ENCODE data around the gene DDX10. TPM values are rescaled to one million over a fixed set of nuclear protein-coding genes. Genes with fewer than 3 reads are reported as not detected.

Gene DDX10
- polyA plus RNA-seq, 1 experiment: 11.0 TPM

GRCh38 chr11:108916290-108916689, 251.4 kb downstream of the DDX10 start:
- no peak for DNase-seq (ENCODE audit: low read depth)

GRCh38 chr11:108916935-108917334, 252.1 kb downstream of the DDX10 start:
- POLR2A ChIA-PET: no interaction called here
- DNase-seq (ENCODE audit: low read depth): no peak
- no peak for TF ChIP-seq CTCF (IDR thresholded peaks at IDR 0.05; ENCODE audit: insufficient read depth, low read depth, low read length)
- no peak overlapping the region for H3K4me3 ChIP-seq (ENCODE audit: low read depth, low read length)
- H3K27me3 ChIP-seq (ENCODE audit: control insufficient read depth, insufficient read depth, low read length): no peaks in the 10 kb centered on the region
- CTCF ChIA-PET: no interaction called here
- no peaks in the 10 kb centered on the region for H3K36me3 ChIP-seq (ENCODE audit: control insufficient read depth, insufficient read depth, low read length)

More at GRCh38 chr11:108916290-108916689, 251.4 kb downstream of the DDX10 start:
- TF ChIP-seq CTCF (IDR thresholded peaks at IDR 0.05; ENCODE audit: insufficient read depth, low read depth, low read length): no peak
- Histone ChIP-seq H3K4me3 (ENCODE audit: low read depth, low read length) (no peak overlapping the region), H3K36me3 (ENCODE audit: control insufficient read depth, insufficient read depth, low read length) (no peaks in the 10 kb centered on the region), H3K27me3 (ENCODE audit: control insufficient read depth, insufficient read depth, low read length) (no peaks in the 10 kb centered on the region)
- POLR2A ChIA-PET: no interaction called here
- CTCF ChIA-PET: interaction anchor here (0.5 to 1.3 kb wide), 2 partner anchors 23 to 58 kb away, joined by 3 read pairs; no protein-coding TSS in a partner anchor

GRCh38 chr11:108921211-108921610, 256.3 kb downstream of the DDX10 start:
- H3K36me3 ChIP-seq (ENCODE audit: control insufficient read depth, insufficient read depth, low read length): no peaks in the 10 kb centered on the region
- no peak overlapping the region for H3K4me3 ChIP-seq (ENCODE audit: low read depth, low read length)
- POLR2A ChIA-PET: no interaction called here
- H3K27me3 ChIP-seq (ENCODE audit: control insufficient read depth, insufficient read depth, low read length): no peaks in the 10 kb centered on the region
- no peak for TF ChIP-seq CTCF (IDR thresholded peaks at IDR 0.05; ENCODE audit: insufficient read depth, low read depth, low read length)
- CTCF ChIA-PET: no interaction called here
- DNase-seq (ENCODE audit: low read depth): no peak

GRCh38 chr11:108922241-108922640, 257.4 kb downstream of the DDX10 start:
- CTCF ChIA-PET: interaction anchor here (1.9 kb wide), 1 partner anchor 10 kb away, joined by 5 read pairs; no protein-coding TSS in a partner anchor
- no peaks in the 10 kb centered on the region for H3K27me3 ChIP-seq (ENCODE audit: control insufficient read depth, insufficient read depth, low read length)
- POLR2A ChIA-PET: no interaction called here
- no peak for TF ChIP-seq CTCF (IDR thresholded peaks at IDR 0.05; ENCODE audit: insufficient read depth, low read depth, low read length)
- H3K4me3 ChIP-seq (ENCODE audit: low read depth, low read length): no peak overlapping the region
- H3K36me3 ChIP-seq (ENCODE audit: control insufficient read depth, insufficient read depth, low read length): no peaks in the 10 kb centered on the region
- DNase-seq (ENCODE audit: low read depth): no peak

GRCh38 chr11:108923413-108923812, 258.5 kb downstream of the DDX10 start:
- POLR2A ChIA-PET: no interaction called here

More at GRCh38 chr11:108923413-108923812, 258.5 kb downstream of the DDX10 start:
- no peak overlapping the region for H3K4me3 ChIP-seq (ENCODE audit: low read depth, low read length)
- no peak for DNase-seq (ENCODE audit: low read depth)
- CTCF ChIA-PET: interaction anchor here (1.9 kb wide), 1 partner anchor 11 kb away, joined by 5 read pairs; no protein-coding TSS in a partner anchor
- H3K27me3 ChIP-seq (ENCODE audit: control insufficient read depth, insufficient read depth, low read length): no peaks in the 10 kb centered on the region
- TF ChIP-seq CTCF (IDR thresholded peaks at IDR 0.05; ENCODE audit: insufficient read depth, low read depth, low read length): no peak
- no peaks in the 10 kb centered on the region for H3K36me3 ChIP-seq (ENCODE audit: control insufficient read depth, insufficient read depth, low read length)
